Thoracic aorta (tissue), 2 donors: ENCODE results near the gene STING1. TPM values are rescaled to one million over a fixed set of nuclear protein-coding genes. Genes with fewer than 3 reads are reported as not detected.

ENCODE experiments used
- ATAC-seq: fragments of 150-250 bp; one replicate; pipeline ENCODE4 v1.8.0; 2017; ENCODE audit warnings: low read depth; ENCODE audit not compliant: insufficient number of reproducible peaks, low FRiP score
- DNase-seq: peaks from one replicate; pipeline ENCODE4 v3.0.0-alpha.2; 2020; ENCODE audit warnings: low spot score
- H3K27ac ChIP-seq, 2 donors: fragments of 200-600 bp; sonication (generic); 1 replicate in 1 of 2; 2 replicates in 1 of 2; pipeline ENCODE4 v1.5.1; 2016; ENCODE audit warnings: mild to moderate bottlenecking in 2 of 2, moderate library complexity in 2 of 2
- H3K27me3 ChIP-seq: fragments of 200-600 bp; sonication (generic); replicated peaks from 2 replicates; pipeline ENCODE4 v1.6.0; 2016; ENCODE audit warnings: mild to moderate bottlenecking; ENCODE audit not compliant: insufficient read depth
- H3K36me3 ChIP-seq: fragments of 200-600 bp; sonication (generic); one replicate; pipeline ENCODE4 v1.5.1; 2016
- H3K4me1 ChIP-seq, 2 donors: fragments of 200-600 bp; sonication (generic); 1 replicate in 1 of 2; 2 replicates in 1 of 2; pipeline versions ENCODE4 v1.5.1 to v1.6.0; 2016; ENCODE audit warnings: low read depth in 2 of 2, mild to moderate bottlenecking in 1 of 2; ENCODE audit not compliant: control insufficient read depth in 1 of 2
- H3K4me3 ChIP-seq: fragments of 200-600 bp; sonication (generic); 2 replicates; pipeline ENCODE4 v1.5.1; 2016; ENCODE audit warnings: mild to moderate bottlenecking
- H3K9me3 ChIP-seq: fragments of 200-600 bp; sonication (generic); 2 replicates; pipeline ENCODE4 v1.5.1; 2016
- total RNA-seq, 2 donors: library from RNA; depleted of rRNA; stranded (reverse); fragments of >200 nt; gene quantifications; one replicate each; pipeline versions ENCODE4 v1.1.0 to v1.2.3, GENCODE V29; 2016
- TF ChIP-seq, protein P1 (sequence below): fragments of 200-600 bp; sonication (generic); IDR thresholded peaks from one replicate; pipeline ENCODE4 v1.5.1; 2019; ENCODE audit warnings: antibody characterized with exemption

STING1 gene
- total RNA-seq, 2 donors from 2014 or later, result 100 to 202 TPM

DNA sequence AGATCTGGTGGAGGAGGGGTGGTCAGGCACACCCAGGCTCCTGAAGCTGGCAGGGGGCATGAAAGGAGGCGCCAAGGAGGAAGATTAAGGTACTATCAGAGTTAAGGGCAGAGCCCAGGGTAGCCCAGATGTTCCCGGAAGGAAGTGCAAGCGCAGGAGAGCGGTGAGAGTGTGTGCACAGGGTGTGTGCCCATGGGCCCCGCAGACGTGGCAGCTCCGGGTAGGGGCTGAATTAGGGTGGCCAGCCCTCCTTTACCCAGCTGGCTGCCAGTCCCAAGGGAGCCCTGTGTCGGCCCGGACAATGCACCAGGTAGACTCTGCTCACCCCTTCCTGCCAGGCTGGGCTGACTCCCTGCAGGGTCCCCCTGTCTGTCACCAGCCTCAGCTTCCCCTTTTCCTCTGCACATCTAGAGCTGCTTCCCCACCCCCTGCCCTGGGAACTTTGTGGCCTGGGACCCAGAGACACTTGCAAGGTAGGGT lies 11.7 kb downstream of the STING1 start, which contains the start of gene SMIM33:
Gene SMIM33, plus strand, starts transcription at position 184 of the 480 bp plus-strand sequence. Its CDS starts 118 bp downstream, at position 302.
- H3K4me3 ChIP-seq, result no peak within 1 kb of the TSS
- DNase-seq (no peak), ATAC-seq (no peak)
- TF ChIP-seq, protein P1, sequence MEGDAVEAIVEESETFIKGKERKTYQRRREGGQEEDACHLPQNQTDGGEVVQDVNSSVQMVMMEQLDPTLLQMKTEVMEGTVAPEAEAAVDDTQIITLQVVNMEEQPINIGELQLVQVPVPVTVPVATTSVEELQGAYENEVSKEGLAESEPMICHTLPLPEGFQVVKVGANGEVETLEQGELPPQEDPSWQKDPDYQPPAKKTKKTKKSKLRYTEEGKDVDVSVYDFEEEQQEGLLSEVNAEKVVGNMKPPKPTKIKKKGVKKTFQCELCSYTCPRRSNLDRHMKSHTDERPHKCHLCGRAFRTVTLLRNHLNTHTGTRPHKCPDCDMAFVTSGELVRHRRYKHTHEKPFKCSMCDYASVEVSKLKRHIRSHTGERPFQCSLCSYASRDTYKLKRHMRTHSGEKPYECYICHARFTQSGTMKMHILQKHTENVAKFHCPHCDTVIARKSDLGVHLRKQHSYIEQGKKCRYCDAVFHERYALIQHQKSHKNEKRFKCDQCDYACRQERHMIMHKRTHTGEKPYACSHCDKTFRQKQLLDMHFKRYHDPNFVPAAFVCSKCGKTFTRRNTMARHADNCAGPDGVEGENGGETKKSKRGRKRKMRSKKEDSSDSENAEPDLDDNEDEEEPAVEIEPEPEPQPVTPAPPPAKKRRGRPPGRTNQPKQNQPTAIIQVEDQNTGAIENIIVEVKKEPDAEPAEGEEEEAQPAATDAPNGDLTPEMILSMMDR, result no peak
- H3K27ac ChIP-seq, result no peak within 1 kb of the TSS
- H3K27me3 ChIP-seq, result no peaks in the 10 kb centered on the region
- H3K9me3 ChIP-seq, result no peaks in the 10 kb centered on the region
- H3K4me1 ChIP-seq, result peaks cover 0 to 6% of the 10 kb centered on the region in 2 donors
- H3K36me3 ChIP-seq, result peaks cover 8% of the 10 kb centered on the region

DNA sequence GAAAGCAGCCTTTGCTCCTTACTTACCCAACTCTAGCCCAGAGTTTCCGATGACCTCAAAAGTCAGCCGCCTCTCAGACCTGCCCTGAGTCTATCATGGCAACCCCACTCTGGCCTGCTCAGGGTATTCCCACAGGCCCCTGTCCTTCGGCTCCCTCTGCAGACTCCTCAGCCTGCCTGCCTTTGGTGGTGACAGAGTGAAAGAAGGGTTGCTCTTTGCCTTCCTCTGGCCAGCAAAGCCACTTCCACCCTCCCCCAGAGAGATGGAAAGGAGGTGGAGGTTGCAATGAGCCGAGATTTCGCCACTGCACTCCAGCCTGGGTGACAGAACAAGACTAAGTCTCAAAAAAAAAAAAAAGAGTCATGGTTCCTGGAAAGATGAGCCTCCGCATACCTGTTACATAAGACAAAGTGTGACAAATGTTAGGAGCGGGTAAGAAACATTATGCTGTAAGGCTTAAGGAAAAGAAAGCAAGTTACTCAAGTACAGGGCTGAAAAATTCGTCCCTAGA lies 14.1 kb downstream of the STING1 start:
- H3K27ac ChIP-seq, result no peak overlapping the region
- no peaks in the 10 kb centered on the region for H3K9me3 ChIP-seq
- H3K4me3 ChIP-seq, result no peak overlapping the region
- H3K27me3 ChIP-seq, result no peaks in the 10 kb centered on the region
- no peaks in the 10 kb centered on the region for H3K36me3 ChIP-seq
- DNase-seq, result no peak
- H3K4me1 ChIP-seq, result peaks cover 0 to under 1% of the 10 kb centered on the region in 2 donors
- TF ChIP-seq, protein P1, result no peak
- no peak for ATAC-seq

DNA sequence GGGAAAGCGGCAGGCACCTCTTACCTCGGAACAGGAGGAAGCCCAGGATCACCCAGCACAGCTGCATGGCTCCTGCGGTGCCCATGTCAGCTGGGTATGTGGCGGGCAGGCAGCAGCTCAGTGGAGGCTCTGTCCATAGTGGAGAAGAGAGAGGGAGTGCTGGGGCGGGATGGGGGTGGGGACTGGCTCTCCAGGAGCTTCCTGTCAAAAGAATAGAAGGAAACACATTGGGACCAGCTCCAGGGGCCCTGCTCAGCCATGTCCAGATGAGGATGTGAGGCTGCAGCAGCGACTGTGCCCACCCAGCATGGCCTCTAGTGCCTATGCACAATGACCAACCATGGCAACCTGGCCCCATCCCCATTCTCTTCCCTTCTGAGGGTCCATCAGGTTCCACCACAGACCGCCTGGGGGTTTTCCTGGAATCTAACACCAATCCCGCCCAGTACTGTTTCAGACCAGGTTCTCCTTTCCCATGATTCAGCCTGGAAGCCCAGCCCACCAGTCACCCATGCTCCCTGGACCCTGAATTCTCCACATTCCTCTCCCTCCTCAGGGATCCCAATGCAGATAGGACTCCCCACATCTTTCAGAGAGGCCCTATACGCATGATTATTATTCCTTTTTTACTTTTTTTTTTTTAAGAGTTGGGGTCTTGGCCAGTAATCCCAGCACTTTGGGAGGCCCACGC lies 19.8 kb downstream of the STING1 start, which contains the start of gene ECSCR:
Gene ECSCR, minus strand, starts transcription at position 158 of the 691 bp plus-strand sequence. Its CDS starts 73 bp downstream, at position 85.
- Histone ChIP-seq H3K4me3 (peak within 1 kb of the TSS; percentile 12), H3K36me3 (no peaks in the 10 kb centered on the region), H3K27me3 (no peaks in the 10 kb centered on the region), H3K4me1 (peaks cover 0 to 5% of the 10 kb centered on the region in 2 donors), H3K9me3 (no peaks in the 10 kb centered on the region), H3K27ac (peak within 1 kb of the TSS in 1 of 2 donors; percentile 25)
- DNase-seq (no peak), ATAC-seq (no peak)
- TF ChIP-seq, protein P1, result no peak

DNA sequence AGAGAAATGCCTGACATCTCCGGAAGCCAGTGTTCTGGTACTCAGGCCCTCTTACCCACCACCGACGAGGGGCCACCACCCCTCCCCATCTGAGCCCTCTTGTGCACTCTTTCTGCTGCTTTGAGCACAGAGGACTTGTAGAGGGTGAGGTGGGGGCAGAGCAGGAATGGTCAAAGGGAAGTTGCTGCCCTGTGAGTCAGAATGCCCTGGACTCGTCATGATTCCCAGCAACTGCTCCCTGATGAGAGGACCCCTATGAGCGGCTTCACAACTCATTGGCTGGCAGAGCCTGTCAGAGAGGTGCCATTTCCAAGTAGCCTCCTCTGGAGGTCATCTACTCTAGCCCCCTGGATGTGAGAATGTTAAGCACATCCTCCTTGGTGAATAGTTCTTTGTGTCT lies 20.9 kb downstream of the STING1 start:
- peak overlapping the region; percentile 12 for H3K4me3 ChIP-seq
- no peak for ATAC-seq
- H3K36me3 ChIP-seq, result no peaks in the 10 kb centered on the region
- H3K4me1 ChIP-seq, result peaks cover 0 to 5% of the 10 kb centered on the region in 2 donors
- H3K9me3 ChIP-seq, result no peaks in the 10 kb centered on the region
- TF ChIP-seq, protein P1, result no peak
- no peaks in the 10 kb centered on the region for H3K27me3 ChIP-seq
- H3K27ac ChIP-seq, result peak overlapping the region in 1 of 2 donors; percentile 25
- DNase-seq, result no peak

DNA sequence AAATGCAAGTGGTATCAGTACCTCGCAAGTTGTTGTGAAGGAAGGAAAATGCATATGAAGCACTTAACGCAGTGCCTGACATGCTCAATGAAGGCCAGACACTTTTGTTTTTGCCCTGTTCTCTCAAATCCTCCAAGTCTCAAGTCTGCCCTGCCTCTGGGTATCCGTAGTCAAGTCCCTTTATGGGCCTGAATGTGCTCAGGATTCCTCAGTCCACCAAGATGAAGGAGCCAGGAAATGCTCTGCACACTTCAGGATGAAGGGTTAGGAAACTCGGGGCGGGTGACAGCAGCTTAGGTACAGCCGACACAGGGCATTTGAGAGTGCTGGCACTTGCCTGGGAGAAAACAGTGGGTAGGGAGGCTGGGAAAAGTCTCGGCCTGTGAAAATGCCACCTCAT lies 21.4 kb downstream of the STING1 start:
- Histone ChIP-seq H3K36me3 (no peaks in the 10 kb centered on the region), H3K9me3 (no peaks in the 10 kb centered on the region), H3K4me3 (no peak overlapping the region), H3K27ac (no peak overlapping the region), H3K27me3 (no peaks in the 10 kb centered on the region), H3K4me1 (peaks cover 0 to 5% of the 10 kb centered on the region in 2 donors)
- TF ChIP-seq, protein P1, result no peak
- ATAC-seq (no peak), DNase-seq (no peak)
